ENCODE measurements around the gene KCNK13. TPM values are rescaled to one million over a fixed set of nuclear protein-coding genes. Genes with fewer than 3 reads are reported as not detected.
"Not testable (repeated sequence)": the region's sequence is repeated elsewhere in the genome, so short reads cannot be mapped to it uniquely, and the experiment has no call there.

The KCNK13 gene
- total RNA-seq, 1 donor from 2014 or later, result 0.09 TPM

DNA sequence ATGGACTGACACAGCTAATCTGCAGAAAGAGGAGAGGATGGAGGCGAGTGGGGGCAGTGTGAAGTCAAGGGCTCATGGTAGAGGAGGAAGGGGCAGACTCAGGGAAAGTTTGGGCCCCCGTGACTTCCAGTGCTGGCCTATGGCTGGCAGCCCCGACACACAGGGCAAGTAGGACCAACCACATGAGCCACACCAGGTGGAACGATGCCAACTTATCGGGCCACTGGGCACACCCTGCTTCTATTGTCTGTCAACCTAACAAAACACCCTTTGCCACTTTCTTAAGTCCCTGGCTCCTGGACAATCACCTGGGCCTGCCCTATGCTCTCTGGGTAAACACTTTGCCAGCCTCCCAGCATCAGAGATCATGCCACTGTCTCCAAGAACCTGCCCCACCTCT lies 129.4 kb downstream of the KCNK13 start:
- intact Hi-C loops (cut with micrococcal nuclease), result no loop called here

DNA sequence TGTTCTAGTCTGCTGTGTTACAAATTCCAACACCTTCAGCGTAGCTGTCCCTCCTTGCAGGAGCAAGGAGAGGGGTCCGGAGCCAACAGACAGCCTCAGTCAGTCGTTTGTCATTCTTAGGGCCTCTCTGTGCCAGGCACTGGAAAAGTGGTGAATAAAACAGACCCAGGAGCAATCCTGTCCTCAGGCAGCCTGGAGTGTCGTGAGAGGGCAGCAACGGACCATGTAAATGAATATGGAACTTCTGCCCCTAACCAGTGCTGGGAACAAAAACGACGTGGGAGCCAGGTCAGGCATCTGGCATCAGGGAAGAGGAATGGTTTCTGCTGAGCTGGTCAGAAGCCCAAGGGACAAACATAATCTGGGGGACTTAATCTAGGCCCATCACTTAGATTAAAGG lies 129.8 kb downstream of the KCNK13 start:
- intact Hi-C loops (cut with micrococcal nuclease), result no loop called here

DNA sequence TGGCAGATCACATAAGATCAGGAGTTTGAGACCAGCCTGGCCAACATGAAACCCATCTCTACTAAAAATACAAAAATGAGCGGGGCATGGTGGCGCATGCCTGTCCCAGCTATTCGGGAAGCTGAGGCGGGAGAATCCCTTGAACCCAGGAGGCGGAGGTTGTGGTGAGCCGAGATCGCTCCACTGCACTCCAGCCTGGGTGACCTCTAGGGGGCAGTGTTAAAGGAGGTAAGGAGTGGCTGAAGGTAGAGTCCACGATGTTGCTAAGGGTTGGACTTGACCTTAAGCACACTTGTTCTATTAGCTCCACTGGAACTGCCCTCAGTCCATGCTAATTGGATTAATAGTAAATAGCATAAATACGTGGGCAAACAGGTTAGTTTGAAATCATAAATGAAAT lies 132.1 kb downstream of the KCNK13 start:
- intact Hi-C loops (cut with micrococcal nuclease), result no loop called here

DNA sequence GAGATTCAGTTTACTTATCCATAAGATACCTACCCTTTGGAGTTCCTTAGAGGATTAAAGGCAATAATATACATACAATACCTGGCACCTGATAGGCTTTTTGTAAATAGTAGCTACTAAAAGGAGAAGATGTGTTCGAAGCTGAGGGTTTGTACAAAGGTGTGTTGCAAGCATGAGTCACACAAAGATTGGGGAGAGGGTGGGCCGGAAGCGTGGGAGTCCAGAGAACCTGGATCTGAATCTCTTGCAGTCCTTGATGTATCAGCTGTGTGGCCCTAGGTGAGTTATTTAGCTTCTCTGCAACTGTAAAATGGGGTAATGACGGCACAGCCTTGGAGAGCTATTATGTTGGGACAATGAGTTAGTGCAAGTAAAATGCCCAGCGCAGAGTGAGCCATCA lies 132.9 kb downstream of the KCNK13 start:
- intact Hi-C loops (cut with micrococcal nuclease), result no loop called here

DNA sequence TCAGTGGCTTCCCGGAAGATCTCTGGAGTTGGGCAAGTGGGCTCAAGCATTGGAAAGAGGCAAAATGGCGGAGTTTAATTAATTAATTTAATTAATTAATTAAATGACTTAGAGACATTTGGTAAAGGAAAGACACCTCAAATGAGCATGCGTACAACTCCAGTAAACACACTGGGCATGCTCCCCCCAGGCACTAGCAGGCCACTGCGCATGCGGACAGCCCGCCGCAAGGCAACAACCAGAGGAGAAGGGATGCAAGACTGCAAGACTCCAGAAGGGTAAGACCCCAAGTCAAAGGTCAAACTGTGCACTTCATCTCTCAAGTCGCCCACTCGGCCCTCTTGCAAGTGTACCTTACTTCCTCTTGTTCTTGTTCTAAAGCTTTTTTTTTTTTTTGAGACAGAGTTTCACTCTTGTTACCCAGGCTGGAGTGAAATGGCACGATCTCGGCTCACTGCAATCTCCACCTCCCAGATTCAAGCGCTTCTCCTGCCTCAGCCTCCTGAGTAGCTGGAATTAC lies 136.8 kb downstream of the KCNK13 start:
- intact Hi-C loops (cut with micrococcal nuclease), result no loop called here

DNA sequence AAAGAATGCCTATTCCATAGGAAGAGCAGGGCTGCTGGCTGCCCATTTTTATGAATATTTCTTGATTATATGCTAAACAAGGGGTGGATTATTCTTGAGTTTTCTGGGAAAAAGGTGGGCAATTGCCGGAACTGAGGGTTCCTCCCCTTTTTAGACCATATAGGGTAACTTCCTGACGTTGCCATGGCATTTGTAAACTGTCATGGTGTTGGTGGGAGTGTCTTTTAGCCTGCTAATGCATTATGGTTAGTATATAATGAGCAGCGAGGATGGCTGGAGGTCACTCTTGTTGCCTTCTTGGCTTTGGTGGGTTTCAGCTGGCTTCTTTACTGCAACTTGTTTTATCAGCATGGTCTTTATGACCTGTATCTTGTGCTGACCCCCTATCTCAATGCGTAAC lies 138.8 kb downstream of the KCNK13 start:
- intact Hi-C loops (cut with micrococcal nuclease), result not testable (repeated sequence)

DNA sequence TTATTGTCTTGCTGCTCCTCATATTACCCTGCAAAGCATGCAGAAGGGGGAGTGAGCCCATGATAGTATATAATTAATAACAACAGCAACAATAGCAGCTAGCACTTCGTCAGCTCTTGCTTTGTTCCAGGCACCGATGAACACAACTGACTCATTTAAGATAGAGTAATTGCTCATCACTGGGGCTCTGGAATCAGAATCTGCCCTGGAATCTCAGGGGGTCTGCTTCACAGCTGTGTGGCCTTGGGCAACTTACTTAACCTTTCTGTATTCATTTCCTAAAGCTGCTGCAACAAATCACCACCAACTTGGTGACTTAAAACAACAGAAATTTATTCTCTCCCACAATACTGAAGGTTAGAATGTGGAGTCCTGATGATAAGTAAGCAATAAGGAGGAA lies 139.6 kb downstream of the KCNK13 start:
- intact Hi-C loops (cut with micrococcal nuclease), result no loop called here

DNA sequence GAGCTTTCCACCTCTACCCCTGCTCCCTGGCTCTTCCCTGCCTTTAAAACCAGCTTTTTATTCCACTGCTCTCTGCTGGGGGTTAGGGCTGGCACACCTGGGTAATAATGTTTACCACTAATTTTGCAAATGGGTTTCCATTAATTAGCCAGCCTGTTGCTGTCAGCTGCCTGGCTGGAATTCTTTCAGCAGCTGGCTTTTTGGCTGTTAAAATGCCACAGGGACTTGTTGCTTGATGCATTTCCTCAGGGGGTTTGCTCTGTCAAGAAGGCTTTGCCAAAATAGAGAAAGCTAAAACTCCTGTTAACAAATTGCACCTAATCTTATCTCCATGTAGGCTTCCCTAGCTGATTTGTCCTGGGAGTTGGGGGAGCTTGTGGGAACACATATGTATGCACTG lies 142.7 kb downstream of the KCNK13 start:
- intact Hi-C loops (cut with micrococcal nuclease), result no loop called here

DNA sequence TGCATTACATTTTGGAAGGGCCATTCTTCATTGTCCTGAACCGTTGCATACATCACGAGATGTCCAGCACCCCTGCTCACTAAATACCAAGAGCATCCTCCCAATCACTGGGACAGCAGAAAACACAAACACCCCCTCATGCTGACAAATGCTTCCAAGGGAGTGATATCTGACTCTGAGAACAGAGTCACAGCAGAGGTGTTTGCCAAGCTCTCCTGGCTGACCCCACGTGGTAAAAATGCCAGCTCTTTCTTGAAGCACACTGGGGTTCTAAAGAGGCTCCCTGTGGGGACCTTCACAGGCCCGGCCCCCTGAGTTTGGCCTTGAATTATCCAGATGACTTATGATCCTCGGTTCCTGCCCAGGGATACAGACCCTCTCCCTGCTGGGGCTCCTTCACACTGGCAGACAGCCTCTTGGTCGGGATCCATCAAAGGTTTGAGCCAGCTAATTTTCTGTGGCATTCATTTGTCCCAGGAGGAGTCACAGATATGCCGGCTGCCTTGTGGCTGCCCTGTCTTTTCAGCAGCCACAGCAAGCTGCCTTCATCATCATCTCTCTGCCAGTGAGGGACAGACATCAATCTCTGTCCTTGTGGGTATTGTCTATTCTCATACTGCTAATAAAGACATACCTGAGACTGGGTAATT lies 151.4 kb downstream of the KCNK13 start:
- intact Hi-C loops (cut with micrococcal nuclease), result no loop called here

DNA sequence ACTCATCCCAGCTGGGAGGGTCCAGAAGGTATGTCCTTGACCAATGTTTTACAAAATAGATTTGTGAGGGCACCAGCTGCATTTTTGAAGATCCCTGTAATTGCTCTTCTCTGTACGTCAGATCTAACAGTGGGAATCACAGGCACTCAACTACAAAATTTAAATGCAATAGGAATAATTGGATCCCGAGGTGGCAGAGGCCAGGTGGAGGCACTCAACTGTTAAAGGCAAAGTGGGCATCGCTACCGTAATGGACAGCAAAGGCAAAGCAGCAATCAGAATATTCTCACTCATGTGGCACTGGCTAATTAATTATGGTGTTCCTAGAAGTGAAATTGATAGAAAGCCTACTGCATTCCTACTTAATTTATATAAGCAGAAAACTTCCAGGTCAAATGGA lies 166.7 kb downstream of the KCNK13 start:
- intact Hi-C loops (cut with micrococcal nuclease), result no loop called here

DNA sequence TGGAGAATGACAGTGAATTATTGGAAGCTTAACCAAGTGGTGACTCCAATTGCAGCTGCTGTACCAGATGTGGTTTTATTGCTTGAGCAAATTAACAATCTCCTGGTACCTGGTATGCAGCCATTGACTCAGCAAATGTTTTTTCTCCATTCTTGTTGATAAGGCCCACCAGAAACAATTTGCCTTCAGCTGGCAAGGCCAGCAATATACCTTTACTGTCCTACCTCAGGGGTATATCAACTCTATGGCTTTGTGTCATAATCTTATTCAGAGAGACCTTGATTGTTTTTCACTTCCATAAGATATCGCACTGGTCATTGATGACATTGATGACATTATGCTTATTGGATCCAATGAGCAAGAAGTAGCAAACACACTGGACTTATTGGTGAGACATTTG lies 168.1 kb downstream of the KCNK13 start:
- intact Hi-C loops (cut with micrococcal nuclease), result loop anchor here (10.0 kb wide), 2 partner anchors 165 to 1205 kb away; partner anchors contain the start of gene KCNK13

Other genes with a start within 250 kb of the KCNK13 start
- 6.4 and 6.5 TPM in 2 replicates for gene EFCAB11, start 107.3 kb upstream of the KCNK13 start, total RNA-seq
- 64.9 and 69.6 TPM in 2 replicates for gene TDP1, start 106.1 kb upstream of the KCNK13 start, total RNA-seq
- 111 and 112 TPM in 2 replicates for gene PSMC1, start 194.6 kb downstream of the KCNK13 start, total RNA-seq